Stimulated activated CD8-positive, alpha-beta memory T cell treated with anti-CD3 and anti-CD28 coated beads, Interleukin-15, amount 100 ng/mL, for 4 hours (primary cell): Measurements from ENCODE around the gene HOXB3.

Experiments used
- DNase-seq, 2 donors: peaks; one replicate each; pipeline ENCODE4 v3.0.0-alpha.2; 2020; ENCODE audit warnings: low read depth in 2 of 2

The HOXB3 gene

DNA sequence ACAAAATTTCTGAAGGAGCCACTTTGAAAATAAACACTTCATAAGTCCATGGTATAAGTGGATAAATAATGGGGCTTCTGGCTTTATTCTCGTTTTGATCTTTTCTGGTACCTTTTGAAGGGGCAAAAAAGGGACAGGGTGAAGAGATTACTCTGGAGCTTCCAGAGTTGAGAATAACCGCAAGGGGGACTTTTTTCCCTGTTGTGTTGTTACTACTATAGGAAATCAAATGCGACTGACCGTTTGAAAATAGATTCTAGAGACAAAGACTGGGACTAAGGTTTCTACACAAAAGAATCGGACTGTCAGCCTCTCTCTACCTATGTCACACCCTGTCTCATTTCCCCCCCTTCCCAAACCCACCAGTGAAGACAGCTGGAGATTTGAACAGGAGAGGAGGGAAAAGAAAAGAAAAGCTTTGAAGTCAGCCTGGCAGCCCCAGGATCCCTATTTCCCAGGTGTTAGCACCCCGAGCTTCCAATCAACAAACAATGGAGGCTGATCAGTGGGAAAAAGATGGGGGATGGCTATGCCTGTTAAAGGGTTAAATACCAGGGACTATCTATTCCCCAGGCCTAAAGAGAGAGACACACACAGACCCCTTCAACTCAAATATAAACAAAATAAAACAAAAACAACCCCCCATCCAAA lies 20.2 kb downstream of the HOXB3 start:
- DNase-seq = no peak

DNA sequence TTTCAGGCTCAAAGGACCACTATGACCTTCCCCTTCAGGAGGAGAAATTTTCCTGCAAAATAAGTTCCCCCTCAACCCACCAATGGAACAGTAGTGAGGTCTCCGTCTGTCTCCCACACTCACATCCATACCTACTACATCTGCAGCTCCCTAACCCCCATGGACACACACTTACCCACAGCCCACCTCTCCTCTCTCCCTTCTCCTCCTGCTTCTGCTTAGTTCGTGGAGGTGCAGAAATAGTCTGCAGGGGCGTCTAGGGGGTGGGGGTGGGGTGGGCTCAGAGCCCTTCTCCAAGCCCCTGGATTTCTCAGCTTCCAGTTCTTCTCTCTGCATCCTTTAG lies 20.8 kb downstream of the HOXB3 start:
- no peak for DNase-seq

GRCh38 chr17:48568499-48569239 lies 21.4 kb downstream of the HOXB3 start:
- DNase-seq = no peak

- DNase-seq = no peak
These were observed 22.2 kb downstream of the HOXB3 start for GRCh38 chr17:48567646-48568354.

DNA sequence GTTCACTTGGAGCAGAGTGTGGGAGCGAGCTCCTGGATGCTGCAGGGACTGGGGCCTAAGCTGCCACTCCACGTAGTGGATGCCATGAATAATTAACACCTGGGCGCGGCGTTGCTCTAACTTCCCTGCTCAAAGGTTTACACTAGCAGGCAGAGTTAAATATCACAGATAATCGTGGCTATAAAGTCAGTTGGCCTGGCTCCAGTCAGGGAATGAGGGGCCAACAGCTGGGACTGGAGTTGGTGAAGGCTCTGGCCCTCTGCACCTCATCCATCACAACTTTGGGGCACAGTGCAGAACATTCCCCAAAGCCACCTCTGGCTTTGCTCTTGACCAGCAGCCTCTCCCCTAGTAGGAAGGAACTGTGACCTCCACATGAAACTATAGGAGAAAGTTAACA lies 22.8 kb downstream of the HOXB3 start:
- no peak for DNase-seq

GRCh38 chr17:48566717-48567116 lies 23.3 kb downstream of the HOXB3 start:
- DNase-seq = no peak

GRCh38 chr17:48565925-48566710 lies 23.9 kb downstream of the HOXB3 start:
- no peak for DNase-seq

DNA sequence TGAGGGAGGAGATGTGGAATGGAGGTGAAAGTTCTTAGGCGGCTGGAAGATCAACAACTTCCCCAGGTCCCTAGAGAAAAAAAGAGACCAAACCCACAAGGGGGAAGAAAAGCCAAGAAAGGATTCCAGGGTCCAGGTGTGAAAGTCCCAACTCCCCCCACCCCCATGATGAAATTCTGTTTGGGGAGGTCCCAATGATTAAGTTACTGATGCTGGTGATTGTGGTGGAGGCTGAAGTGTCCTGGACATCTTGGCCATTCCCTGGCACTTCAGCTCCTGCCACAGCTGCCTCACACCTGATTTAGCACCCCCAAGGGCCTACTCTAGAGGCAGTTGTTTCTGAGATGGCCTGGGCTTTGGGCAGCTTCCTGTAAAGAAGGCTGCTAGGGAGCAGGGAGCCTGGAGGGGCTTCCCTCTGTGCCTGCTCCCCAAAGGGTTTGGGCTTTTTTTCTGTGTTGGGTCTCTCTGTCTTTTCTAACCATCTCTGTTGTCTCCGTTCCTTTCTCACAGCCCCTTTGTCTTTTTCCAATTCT lies 25.0 kb downstream of the HOXB3 start:
- DNase-seq = no peak

DNA sequence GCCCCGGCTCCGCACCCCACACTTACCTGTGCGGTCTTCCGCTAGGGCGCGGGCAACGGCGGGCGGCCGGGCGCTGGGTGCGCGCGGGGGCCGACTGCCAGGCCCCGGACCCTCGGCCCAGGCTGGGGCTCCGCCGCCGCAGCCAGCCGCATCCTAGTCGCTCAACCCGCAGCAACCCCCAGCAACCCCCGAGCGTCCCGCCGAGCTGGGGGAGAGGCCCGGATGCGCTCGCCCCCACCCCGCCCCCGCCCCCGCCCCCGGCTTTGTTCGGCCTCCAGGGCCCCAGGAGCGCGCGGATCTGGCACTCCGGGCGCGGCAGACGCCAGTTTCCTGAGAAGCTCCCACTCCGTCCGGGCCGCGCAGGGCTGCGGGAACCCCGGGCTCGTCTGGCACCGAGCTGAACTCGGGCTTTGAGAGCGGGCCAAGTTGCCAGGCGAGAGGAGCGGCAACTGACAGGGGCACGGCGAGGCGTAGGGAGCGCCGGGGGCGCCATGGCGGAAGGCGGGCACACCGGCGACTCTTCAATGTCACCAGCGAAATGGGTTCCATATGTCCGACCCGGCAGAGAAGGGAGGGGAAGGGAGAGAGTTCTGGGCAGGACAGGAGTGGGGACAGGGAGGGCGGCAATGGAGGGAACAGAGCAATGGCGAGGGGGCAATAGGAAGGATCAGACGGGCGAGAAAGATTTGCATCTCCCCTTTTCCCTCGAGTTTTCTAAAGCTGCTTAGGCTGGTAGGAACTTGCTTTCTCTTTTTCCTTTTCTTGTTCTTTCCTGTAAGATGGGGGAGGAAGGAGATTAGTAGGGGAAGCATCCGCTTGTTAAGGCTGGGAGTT lies 25.6 kb downstream of the HOXB3 start:
- DNase-seq = no peak

GRCh38 chr17:48563867-48564187 lies 26.2 kb downstream of the HOXB3 start:
- no peak for DNase-seq

DNA sequence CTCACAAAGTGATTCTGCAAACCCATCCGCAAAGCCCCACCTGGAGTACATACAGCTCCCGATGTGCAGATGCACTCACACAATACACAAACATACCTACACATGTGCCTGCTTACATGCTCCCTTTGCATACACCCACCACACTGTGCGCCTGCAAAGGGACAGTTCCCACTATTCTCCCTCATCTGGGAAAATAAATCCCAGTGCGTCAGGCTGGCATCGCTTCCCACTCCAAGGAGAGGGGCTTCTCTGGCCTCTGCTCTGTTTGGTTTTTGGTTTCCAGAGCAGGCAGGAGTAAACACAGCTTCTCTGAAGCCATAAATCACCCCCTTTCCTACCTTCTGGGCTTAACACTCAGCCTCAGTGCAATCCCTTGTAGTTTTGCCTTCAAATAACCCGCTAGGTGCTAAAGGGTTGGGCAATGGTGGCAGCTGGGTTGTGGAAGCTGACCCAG lies 26.6 kb downstream of the HOXB3 start:
- no peak for DNase-seq

DNA sequence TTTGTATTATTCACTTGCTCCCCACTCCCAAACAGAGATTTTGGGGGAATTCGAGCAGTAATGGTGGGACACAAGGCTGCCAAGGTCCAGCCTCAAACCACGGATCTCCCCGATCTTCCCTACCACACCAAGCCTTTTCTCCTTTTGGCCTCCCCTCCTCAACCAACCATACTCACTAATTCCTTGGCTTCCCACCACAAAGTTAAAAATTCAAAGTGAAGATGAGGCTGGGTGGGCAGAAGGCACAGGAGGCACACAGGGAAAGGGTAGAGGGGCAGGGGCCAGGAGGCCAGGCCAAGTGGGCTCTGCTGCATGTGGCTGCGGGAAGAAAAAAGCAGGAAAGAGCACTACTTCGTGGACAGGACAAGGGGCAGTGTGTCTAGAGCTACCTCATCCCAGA lies 27.1 kb downstream of the HOXB3 start:
- no peak for DNase-seq

GRCh38 chr17:48561884-48562810 lies 27.9 kb downstream of the HOXB3 start:
- DNase-seq = no peak

DNA sequence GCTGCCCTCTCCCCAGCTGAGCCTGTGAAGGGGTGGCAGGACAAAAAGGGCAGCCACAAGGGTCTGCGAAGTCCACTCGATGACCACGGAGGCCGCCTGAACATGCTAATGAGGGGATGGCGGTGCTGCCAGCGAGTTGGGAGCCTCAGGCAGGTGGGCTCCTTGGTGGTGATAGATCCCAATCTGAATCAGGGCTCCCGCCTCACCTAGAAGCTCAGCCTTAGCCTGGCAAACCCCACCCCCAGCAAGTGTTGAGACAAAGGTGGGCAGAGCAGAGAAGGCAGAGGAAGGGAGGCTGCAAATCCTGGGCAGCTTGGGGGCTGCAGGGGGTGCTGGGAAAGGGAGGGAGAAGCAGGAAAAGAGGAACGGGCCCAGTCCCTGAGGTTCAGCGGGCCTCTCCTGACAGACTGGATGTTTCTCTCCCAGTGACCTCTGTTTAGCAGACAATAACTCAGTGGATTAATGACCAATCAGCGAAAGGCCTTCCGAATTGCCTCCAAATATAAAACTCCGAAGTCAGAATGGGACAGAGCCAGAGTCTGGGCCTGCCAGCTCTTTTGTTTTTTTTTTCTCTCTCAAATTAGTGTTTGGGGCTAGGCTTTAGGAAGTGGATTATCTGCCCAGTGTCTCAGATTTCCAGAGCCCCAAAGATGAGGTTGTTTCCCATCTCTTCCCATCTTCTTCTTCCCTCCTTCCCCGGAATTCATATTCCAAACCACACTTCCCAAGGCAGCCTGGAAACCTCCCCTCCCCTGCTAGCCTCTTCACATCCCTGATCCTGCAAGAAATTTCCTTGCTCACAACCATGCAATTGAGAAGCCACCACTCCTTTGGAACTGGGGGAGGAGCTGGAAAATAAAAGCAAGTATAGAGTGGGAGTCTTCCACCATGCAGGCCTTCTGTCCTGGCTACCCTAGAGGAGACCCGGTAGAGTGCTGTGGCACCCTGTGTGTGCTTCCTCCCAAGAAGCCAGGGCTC lies 29.9 kb downstream of the HOXB3 start:
- DNase-seq = no peak

DNA sequence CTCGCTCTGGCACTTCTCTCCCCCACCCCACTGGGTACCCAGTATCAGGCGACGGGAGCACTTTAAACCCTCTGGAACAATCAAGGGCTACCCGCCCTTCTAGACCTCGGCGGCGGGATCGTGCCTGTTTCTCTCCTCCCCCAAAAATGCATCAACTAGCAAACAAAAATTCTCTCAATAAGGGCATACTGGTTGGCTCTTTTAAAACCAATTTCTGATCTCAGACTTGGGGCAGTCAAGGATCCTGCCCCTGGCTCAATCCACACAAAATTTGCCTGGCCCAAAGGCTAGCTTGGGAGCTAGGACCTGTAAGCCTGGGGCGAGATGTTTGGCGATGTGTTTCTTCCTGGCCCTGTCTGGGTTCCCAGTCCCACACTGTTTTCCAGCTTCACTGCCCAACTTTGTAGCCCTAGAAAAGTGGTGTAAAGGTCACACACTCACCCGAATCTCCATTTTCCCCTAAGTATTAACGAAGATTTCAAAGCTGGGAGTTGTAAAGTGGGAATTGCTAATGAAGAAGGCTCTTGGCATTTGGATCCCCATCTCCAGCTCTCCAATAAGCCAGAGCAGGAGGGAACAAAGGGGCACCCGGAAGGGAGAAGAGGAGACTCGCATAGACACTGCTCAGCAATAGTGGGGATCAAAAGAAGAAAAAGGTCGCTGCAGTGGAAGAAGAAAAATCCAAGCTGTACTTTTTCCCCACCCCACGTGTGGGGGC lies 30.8 kb downstream of the HOXB3 start:
- no peak for DNase-seq

DNA sequence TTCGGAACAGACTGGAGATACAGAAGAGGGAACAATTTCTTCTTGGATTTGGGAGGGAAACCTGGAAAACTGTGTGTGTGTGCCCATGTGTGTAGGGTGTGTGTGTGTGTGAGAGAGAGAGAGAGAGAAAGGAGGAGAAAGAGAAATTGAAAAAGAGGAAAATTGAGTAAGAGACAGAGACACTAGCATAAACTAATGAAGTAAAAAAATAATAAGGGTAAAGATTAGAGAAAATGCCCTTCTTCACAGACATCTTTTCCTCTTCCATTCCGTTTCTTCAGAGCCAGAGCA lies 31.3 kb downstream of the HOXB3 start:
- DNase-seq = no peak

DNA sequence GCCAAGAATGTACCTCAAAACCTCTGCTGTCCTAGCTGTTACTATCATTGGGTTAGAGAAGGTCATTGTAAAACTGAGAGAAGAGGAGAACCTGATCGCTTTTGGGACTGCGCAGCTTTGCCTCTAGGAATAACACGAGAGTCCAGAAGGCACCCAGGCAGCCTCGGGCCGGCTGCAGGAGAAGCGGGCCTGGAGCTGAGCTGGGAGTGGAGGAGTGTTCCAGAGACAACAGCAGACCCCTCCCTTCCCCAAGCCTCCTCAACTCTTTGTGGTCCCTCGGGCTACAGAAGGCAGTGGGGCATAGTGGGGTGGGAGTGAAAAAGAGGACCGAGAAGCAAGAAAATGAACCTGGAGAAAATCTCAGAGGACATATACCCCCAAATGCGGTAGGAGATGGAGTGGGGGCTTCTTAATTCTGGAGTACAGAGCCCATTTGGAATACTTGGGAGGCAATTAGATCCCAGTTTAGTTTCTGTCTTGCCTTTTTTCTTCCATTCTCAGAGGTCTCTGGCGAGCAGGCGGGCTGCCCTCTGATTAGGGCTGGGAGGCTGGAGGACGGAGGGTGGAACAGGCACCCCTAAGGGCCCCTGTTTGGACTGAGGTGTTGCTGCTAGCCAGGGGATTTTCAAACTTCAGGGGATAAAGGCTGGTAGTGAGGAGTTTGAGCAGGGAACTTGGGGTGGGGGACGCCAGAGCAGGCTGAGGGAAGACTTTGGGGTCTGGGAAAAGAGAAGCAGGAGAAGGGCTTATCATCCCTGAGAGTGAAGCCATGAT lies 31.8 kb downstream of the HOXB3 start:
- no peak for DNase-seq
